Measurements from ENCODE around the gene TRIM68. TPM values are rescaled to one million over a fixed set of nuclear protein-coding genes. Genes with fewer than 3 reads are reported as not detected.

TRIM68 gene
- polyA plus RNA-seq, 1 donor (not counting 4 experiments of a cell fraction or from before 2014, with no cell fraction given) = 6.5 TPM

DNA sequence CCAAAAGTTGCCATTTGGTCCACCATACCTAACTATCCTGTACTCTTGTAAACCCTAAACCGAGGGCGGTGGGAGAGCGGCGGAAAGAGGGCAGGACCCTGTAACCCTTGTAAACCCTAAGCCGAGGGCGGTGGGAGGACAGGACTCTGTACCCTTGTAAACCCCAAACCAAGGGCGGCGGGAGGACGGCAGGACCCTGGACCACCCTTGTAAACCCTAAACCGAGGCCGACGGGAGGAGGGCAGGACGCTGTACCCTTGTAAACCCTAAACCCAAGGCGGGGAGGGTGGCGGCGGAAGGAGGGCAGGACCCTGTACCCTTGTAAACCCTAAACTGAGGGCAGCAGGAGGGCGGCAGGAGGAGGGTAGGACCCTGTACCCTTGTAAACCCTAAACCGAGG is 39.0 kb downstream of the TRIM68 start:
- TF ChIP-seq, protein P1, sequence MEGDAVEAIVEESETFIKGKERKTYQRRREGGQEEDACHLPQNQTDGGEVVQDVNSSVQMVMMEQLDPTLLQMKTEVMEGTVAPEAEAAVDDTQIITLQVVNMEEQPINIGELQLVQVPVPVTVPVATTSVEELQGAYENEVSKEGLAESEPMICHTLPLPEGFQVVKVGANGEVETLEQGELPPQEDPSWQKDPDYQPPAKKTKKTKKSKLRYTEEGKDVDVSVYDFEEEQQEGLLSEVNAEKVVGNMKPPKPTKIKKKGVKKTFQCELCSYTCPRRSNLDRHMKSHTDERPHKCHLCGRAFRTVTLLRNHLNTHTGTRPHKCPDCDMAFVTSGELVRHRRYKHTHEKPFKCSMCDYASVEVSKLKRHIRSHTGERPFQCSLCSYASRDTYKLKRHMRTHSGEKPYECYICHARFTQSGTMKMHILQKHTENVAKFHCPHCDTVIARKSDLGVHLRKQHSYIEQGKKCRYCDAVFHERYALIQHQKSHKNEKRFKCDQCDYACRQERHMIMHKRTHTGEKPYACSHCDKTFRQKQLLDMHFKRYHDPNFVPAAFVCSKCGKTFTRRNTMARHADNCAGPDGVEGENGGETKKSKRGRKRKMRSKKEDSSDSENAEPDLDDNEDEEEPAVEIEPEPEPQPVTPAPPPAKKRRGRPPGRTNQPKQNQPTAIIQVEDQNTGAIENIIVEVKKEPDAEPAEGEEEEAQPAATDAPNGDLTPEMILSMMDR (optimal IDR thresholded peaks at IDR 0.05 in 1 of 3, IDR thresholded peaks at IDR 0.05 in 1 of 3, conservative IDR thresholded peaks at IDR 0.05 in 1 of 3; ENCODE audit: extremely low read depth in 1 of 3, insufficient read depth in 2 of 3, low read length in 3 of 3) = no peak
- TF ChIP-seq EZH2 (IDR thresholded peaks at IDR 0.05; ENCODE audit: low read length) = no peak
- Histone ChIP-seq H3K79me2 (ENCODE audit: control insufficient read depth, insufficient read depth, low read length) (no peaks in the 10 kb centered on the region), H3K4me3 (ENCODE audit: control insufficient read depth in 2 of 3, extremely low read depth in 1 of 3, insufficient read depth in 2 of 3, low read depth in 1 of 3, low read length in 3 of 3) (no peak overlapping the region), H3K27ac (ENCODE audit: control insufficient read depth, insufficient read depth, low read length) (no peak overlapping the region), H3K27me3 (ENCODE audit: control insufficient read depth, extremely low read depth, insufficient read depth, low read length) (no peaks in the 10 kb centered on the region), H4K20me1 (ENCODE audit: control insufficient read depth, extremely low read depth, insufficient read depth, low read length) (no peaks in the 10 kb centered on the region), H2AFZ (ENCODE audit: control insufficient read depth, low read length) (no peak overlapping the region), H3K9ac (ENCODE audit: control insufficient read depth, extremely low read depth, insufficient read depth, low read length) (no peak overlapping the region), H3K9me1 (ENCODE audit: control insufficient read depth, extremely low read depth, insufficient read depth, low read length) (no peaks in the 10 kb centered on the region), H3K36me3 (ENCODE audit: control insufficient read depth in 2 of 2, extremely low read depth in 1 of 2, insufficient read depth in 2 of 2, low read length in 2 of 2) (no peaks in the 10 kb centered on the region), H3K4me2 (ENCODE audit: control insufficient read depth, extremely low read depth, insufficient read depth, low read depth, low read length) (no peak overlapping the region), H3K9me3 (ENCODE audit: control insufficient read depth, low read depth, low read length) (no peaks in the 10 kb centered on the region), H3K4me1 (ENCODE audit: control insufficient read depth, extremely low read depth, insufficient read depth, low read length) (no peaks in the 10 kb centered on the region)
- DNase-seq (ENCODE audit: low read depth, low spot score) = no peak
- FAIRE-seq = no peak
- dilution Hi-C loops (cut with MboI; ENCODE audit: extremely low pct_ligation_motif_present, low sequenced_read_pairs) = loop anchor here (25.0 kb wide), 1 partner anchor 382 kb away; no protein-coding TSS in a partner anchor

DNA sequence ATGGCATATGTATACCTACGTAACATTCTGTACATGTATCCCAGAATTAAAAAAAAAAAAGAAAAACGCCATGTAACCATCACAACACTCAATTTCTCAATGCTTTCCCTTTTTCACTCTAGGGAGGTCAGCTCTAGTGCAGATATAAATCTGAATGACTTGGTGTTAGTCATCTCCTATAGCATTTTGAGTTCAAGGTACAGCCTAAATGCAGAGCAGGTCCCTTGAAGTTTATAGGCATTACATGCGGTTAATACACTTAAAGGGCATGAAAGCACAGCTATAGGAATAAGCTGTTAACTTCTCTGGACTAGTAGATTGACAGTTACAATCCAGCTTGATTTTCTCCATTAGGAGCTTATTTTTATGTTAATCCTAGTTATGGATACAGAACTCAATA is 42.7 kb downstream of the TRIM68 start:
- H3K4me3 ChIP-seq (ENCODE audit: control insufficient read depth in 2 of 3, extremely low read depth in 1 of 3, insufficient read depth in 2 of 3, low read depth in 1 of 3, low read length in 3 of 3) = no peak overlapping the region
- no peaks in the 10 kb centered on the region for H4K20me1 ChIP-seq (ENCODE audit: control insufficient read depth, extremely low read depth, insufficient read depth, low read length)
- dilution Hi-C loops (cut with MboI; ENCODE audit: extremely low pct_ligation_motif_present, low sequenced_read_pairs) = loop anchor here (25.0 kb wide), 1 partner anchor 378 kb away; no protein-coding TSS in a partner anchor
- H2AFZ ChIP-seq (ENCODE audit: control insufficient read depth, low read length) = no peak overlapping the region
- no peaks in the 10 kb centered on the region for H3K9me1 ChIP-seq (ENCODE audit: control insufficient read depth, extremely low read depth, insufficient read depth, low read length)
- H3K27ac ChIP-seq (ENCODE audit: control insufficient read depth, insufficient read depth, low read length) = no peak overlapping the region
- no peaks in the 10 kb centered on the region for H3K9me3 ChIP-seq (ENCODE audit: control insufficient read depth, low read depth, low read length)
- FAIRE-seq (no peak), DNase-seq (ENCODE audit: low read depth, low spot score) (no peak)
- no peaks in the 10 kb centered on the region for H3K27me3 ChIP-seq (ENCODE audit: control insufficient read depth, extremely low read depth, insufficient read depth, low read length)
- TF ChIP-seq, protein P1 (optimal IDR thresholded peaks at IDR 0.05 in 1 of 3, IDR thresholded peaks at IDR 0.05 in 1 of 3, conservative IDR thresholded peaks at IDR 0.05 in 1 of 3; ENCODE audit: extremely low read depth in 1 of 3, insufficient read depth in 2 of 3, low read length in 3 of 3) = no peak
- TF ChIP-seq EZH2 (IDR thresholded peaks at IDR 0.05; ENCODE audit: low read length) = no peak
- H3K9ac ChIP-seq (ENCODE audit: control insufficient read depth, extremely low read depth, insufficient read depth, low read length) = no peak overlapping the region
- no peaks in the 10 kb centered on the region for H3K36me3 ChIP-seq (ENCODE audit: control insufficient read depth in 2 of 2, extremely low read depth in 1 of 2, insufficient read depth in 2 of 2, low read length in 2 of 2)
- no peaks in the 10 kb centered on the region for H3K79me2 ChIP-seq (ENCODE audit: control insufficient read depth, insufficient read depth, low read length)
- H3K4me1 ChIP-seq (ENCODE audit: control insufficient read depth, extremely low read depth, insufficient read depth, low read length) = no peaks in the 10 kb centered on the region
- no peak overlapping the region for H3K4me2 ChIP-seq (ENCODE audit: control insufficient read depth, extremely low read depth, insufficient read depth, low read depth, low read length)
